Activated CD8-positive, alpha-beta memory T cell treated with anti-CD3 and anti-CD28 coated beads for 36 hours (primary cell): ENCODE measurements around the gene TSSC4. TPM values are rescaled to one million over a fixed set of nuclear protein-coding genes. Genes with fewer than 3 reads are reported as not detected.

ENCODE experiments used
- CTCF ChIA-PET: fragments of 350-600 bp; sonication (Branson Sonifier 250); formaldehyde crosslinking; loops from one replicate; lab custom pipeline; 2021; ENCODE audit warnings: antibody characterized with exemption; lab: Charles Lee
- POLR2A ChIA-PET: fragments of 350-600 bp; sonication (Branson Sonifier 250); formaldehyde crosslinking; loops from one replicate; lab custom pipeline; 2021; ENCODE audit warnings: antibody characterized with exemption; lab: Charles Lee
- total RNA-seq, 2 experiments: library from RNA; stranded (reverse); gene quantifications; one replicate each; pipeline ENCODE4 v1.2.3, GENCODE V29; 2021

TSSC4 gene
- total RNA-seq, 2 experiments from 2014 or later = 61.5 to 68.0 TPM

GRCh38 chr11:2382936-2383851 lies 17.4 kb upstream of the TSSC4 start:
- POLR2A ChIA-PET = interaction anchor here (1.0 kb wide), 1 partner anchor 17 kb away, joined by 3 read pairs; the partner anchor contains the start of gene TSSC4
- CTCF ChIA-PET = interaction anchor here (1.0 to 1.5 kb wide), 2 partner anchors 77 to 189 kb away, joined by 3 to 5 read pairs; no protein-coding TSS in a partner anchor

- POLR2A ChIA-PET = interaction anchor here (1.0 kb wide), 1 partner anchor 16 kb away, joined by 3 read pairs; the partner anchor contains the start of gene TSSC4
Observed at GRCh38 chr11:2383852-2384804, 16.4 kb upstream of the TSSC4 start.

GRCh38 chr11:2385156-2386151 lies 15.1 kb upstream of the TSSC4 start:
- ChIA-PET POLR2A (interaction anchor here (3.5 kb wide), 1 partner anchor 8 kb away, joined by 36 read pairs; the partner anchor contains the start of gene CD81), CTCF (interaction anchor here (1.5 kb wide), 1 partner anchor 35 kb away, joined by 3 read pairs; no protein-coding TSS in a partner anchor)

More at GRCh38 chr11:2383852-2384804, 16.4 kb upstream of the TSSC4 start:
- CTCF ChIA-PET = no interaction called here

GRCh38 chr11:2386591-2386990 lies 14.0 kb upstream of the TSSC4 start:
- CTCF ChIA-PET = interaction anchor here (0.8 to 2.6 kb wide), 5 partner anchors 14 to 235 kb away, joined by 3 to 24 read pairs (median 6); partner anchors contain the start of gene TSSC4

GRCh38 chr11:2387266-2387987 lies 13.1 kb upstream of the TSSC4 start:
- POLR2A ChIA-PET = interaction anchor here (0.5 to 3.5 kb wide), 3 partner anchors 10 to 13 kb away, joined by 3 to 36 read pairs (median 9); partner anchors contain the start of genes CD81 and TSSC4
- CTCF ChIA-PET = interaction anchor here (0.8 to 2.6 kb wide), 6 partner anchors 10 to 236 kb away, joined by 3 to 24 read pairs (median 6); partner anchors contain the start of genes CD81 and TSSC4

More at GRCh38 chr11:2386591-2386990, 14.0 kb upstream of the TSSC4 start:
- POLR2A ChIA-PET = interaction anchor here (0.5 to 3.5 kb wide), 3 partner anchors 9 to 14 kb away, joined by 3 to 36 read pairs (median 9); partner anchors contain the start of genes CD81 and TSSC4

GRCh38 chr11:2388431-2389376 lies 11.8 kb upstream of the TSSC4 start:
- ChIA-PET CTCF (interaction anchor here (1.3 to 2.6 kb wide), 3 partner anchors 11 to 83 kb away, joined by 5 to 24 read pairs (median 10); partner anchors contain the start of genes CD81 and TSSC4), POLR2A (interaction anchor here (2.3 to 3.5 kb wide), 2 partner anchors 11 kb away, joined by 9 to 36 read pairs; partner anchors contain the start of genes CD81 and TSSC4)

GRCh38 chr11:2389377-2390026 lies 11.0 kb upstream of the TSSC4 start:
- ChIA-PET POLR2A (no interaction called here), CTCF (no interaction called here)

GRCh38 chr11:2390091-2390724 lies 10.3 kb upstream of the TSSC4 start:
- ChIA-PET POLR2A (interaction anchor here (0.9 kb wide), 1 partner anchor 13 kb away, joined by 3 read pairs; the partner anchor contains the start of gene CD81), CTCF (no interaction called here)

- CTCF ChIA-PET = no interaction called here
- POLR2A ChIA-PET = interaction anchor here (0.9 kb wide), 1 partner anchor 14 kb away, joined by 3 read pairs; the partner anchor contains the start of gene CD81
Observed at GRCh38 chr11:2390725-2391151, 9.8 kb upstream of the TSSC4 start.

- CTCF ChIA-PET = no interaction called here
- POLR2A ChIA-PET = interaction anchor here (0.9 kb wide), 1 partner anchor 14 kb away, joined by 3 read pairs; the partner anchor contains the start of gene CD81
Observed at GRCh38 chr11:2391181-2391975, 9.2 kb upstream of the TSSC4 start.

- CTCF ChIA-PET = interaction anchor here (2.0 kb wide), 1 partner anchor 87 kb away, joined by 6 read pairs; no protein-coding TSS in a partner anchor
- POLR2A ChIA-PET = interaction anchor here (0.9 kb wide), 1 partner anchor 16 kb away, joined by 3 read pairs; the partner anchor contains the start of gene CD81
Observed at GRCh38 chr11:2392241-2392959, 8.2 kb upstream of the TSSC4 start.

- POLR2A ChIA-PET = interaction anchor here (0.9 kb wide), 1 partner anchor 16 kb away, joined by 3 read pairs; the partner anchor contains the start of gene CD81
- CTCF ChIA-PET = interaction anchor here (2.0 kb wide), 1 partner anchor 88 kb away, joined by 6 read pairs; no protein-coding TSS in a partner anchor
Observed at GRCh38 chr11:2393111-2393868, 7.3 kb upstream of the TSSC4 start.
